ENCODE measurements around the gene RNF111.
"Not testable (repeated sequence)": the region's sequence is repeated elsewhere in the genome, so short reads cannot be mapped to it uniquely, and the experiment has no call there.

RNF111 gene

DNA sequence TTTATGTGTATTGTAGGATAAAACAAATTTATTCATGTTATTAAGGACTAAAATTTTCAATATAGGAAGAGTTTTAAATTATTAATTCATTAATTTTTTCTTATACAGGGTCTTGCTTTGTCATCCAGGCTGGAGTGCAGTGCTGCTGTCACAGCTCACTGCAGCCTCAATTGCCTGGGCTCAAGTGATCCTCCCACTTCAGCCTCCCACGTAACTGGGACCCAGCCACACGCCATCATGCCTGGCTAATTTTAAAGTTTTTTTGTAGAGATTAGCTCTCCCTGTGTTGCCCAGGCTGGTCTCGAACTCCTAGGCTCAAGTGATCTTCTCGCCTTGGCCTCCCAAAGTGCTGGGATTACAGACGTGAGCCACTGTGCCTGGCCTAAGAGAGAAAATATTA lies 132.2 kb downstream of the RNF111 start:
- H3K36me3 ChIP-seq: peaks cover 41 to 100% (median 99%) of the 10 kb centered on the region in 11 experiments

DNA sequence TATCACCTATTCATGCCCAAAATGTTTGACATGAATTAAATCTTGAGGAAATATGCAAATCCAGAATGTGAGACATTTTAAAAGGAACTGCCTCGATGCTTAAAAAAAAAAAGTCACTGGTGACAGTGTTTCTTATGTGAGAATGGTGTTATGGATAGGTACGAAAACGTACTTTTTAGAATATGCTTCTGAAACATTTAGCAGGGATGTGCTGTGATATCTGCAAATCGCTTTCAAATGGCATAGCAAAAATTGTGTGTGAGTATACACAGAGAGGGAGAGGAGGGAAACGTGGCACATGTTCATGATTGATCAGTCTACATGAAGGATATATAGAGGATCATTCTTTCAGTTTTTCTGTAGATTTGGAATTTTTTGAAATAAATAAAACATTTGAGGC lies 133.5 kb downstream of the RNF111 start:
- peaks cover 36 to 100% (median 99%) of the 10 kb centered on the region in 11 experiments for H3K36me3 ChIP-seq
- H3K4me1 ChIP-seq: no peaks in the 10 kb centered on the region

More for the DNA sequence above, 132.2 kb downstream of the RNF111 start:
- Histone ChIP-seq H3K9me3 (replicated peaks in 1 of 11) (peaks cover 0 to 8% (median 0%) of the 10 kb centered on the region in 11 experiments; a peak in 1 of 22 replicates), H3K4me1 (no peaks in the 10 kb centered on the region), H4K20me1 (peaks cover 0 to 15% (median 0%) of the 10 kb centered on the region in 11 experiments; a peak in 5 of 22 replicates), H3K9ac (no peak overlapping the region), H3K4me2 (no peak overlapping the region), H3K4me3 (no peak overlapping the region), H3K27ac (no peak overlapping the region), H3K27me3 (no peaks in the 10 kb centered on the region)
- no peak for TF ChIP-seq Cebpa-rat (IDR thresholded peaks at IDR 0.05)

DNA sequence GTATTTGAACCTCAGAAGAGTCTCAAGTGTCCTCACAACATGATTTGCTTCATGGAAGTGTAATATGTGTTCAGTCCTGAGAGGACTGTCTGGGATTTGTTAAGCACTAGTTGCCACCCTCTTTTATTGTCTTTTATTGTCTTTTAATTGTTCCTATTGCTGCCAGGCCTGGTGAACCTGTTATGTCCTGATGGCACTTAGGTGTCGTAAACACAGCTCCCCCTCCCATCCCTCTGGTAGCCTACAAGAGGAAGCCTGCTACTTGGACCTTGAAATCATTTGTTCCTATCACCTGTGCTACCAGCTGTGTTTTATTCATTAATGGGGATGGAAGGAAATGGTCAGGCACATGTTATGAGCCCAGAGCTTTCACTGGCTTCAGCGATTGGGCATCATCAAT lies 136.8 kb downstream of the RNF111 start:
- Histone ChIP-seq H3K9ac (no peak overlapping the region), H3K36me3 (peaks cover 14 to 100% (median 98%) of the 10 kb centered on the region in 11 experiments; a peak in 21 of 22 replicates), H3K4me2 (no peak overlapping the region), H3K27ac (no peak overlapping the region), H3K9me3 (replicated peaks in 1 of 11) (peaks cover 8 to 52% (median 44%) of the 10 kb centered on the region in 11 experiments), H4K20me1 (peaks cover 0 to 11% (median 0%) of the 10 kb centered on the region in 11 experiments; a peak in 5 of 22 replicates), H3K27me3 (no peaks in the 10 kb centered on the region), H3K4me1 (peaks cover 0 to 20% (median 8%) of the 10 kb centered on the region in 10 experiments; a peak in 12 of 20 replicates), H3K4me3 (no peak overlapping the region)
- TF ChIP-seq Cebpa-rat (IDR thresholded peaks at IDR 0.05): no peak

More for the DNA sequence above, 133.5 kb downstream of the RNF111 start:
- no peak for TF ChIP-seq Cebpa-rat (IDR thresholded peaks at IDR 0.05)
- H3K27ac ChIP-seq: no peak overlapping the region
- H3K9ac ChIP-seq: no peak overlapping the region
- H3K27me3 ChIP-seq: no peaks in the 10 kb centered on the region
- no peak overlapping the region for H3K4me2 ChIP-seq
- H4K20me1 ChIP-seq: peaks cover 0 to 15% (median 0%) of the 10 kb centered on the region in 11 experiments; a peak in 5 of 22 replicates
- peaks cover 0 to 19% (median 10%) of the 10 kb centered on the region in 11 experiments; a peak in 19 of 22 replicates for H3K9me3 ChIP-seq (replicated peaks in 1 of 11)
- no peak overlapping the region for H3K4me3 ChIP-seq

DNA sequence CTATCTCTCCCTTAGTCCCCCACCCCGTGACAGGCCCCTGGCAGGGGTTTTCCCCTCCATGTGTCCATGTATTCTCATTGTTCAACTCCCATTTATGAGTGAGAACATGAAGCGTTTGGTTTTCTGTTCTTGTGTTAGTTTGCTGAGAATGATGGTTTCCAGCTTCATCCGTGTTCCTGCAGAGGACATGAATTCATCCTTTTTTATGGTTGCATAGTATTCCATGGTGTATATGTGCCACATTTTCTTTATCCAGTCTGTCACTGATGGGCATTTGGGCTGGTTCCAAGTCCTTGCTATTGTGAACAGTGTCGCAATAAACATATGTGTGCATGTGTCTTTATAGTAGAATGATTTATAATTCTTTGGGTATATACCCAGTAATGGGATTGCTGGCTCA lies 138.2 kb downstream of the RNF111 start:
- H3K4me3 ChIP-seq, H3K27ac ChIP-seq: not testable (repeated sequence)
- peaks cover 27 to 100% (median 99%) of the 10 kb centered on the region in 11 experiments for H3K36me3 ChIP-seq

DNA sequence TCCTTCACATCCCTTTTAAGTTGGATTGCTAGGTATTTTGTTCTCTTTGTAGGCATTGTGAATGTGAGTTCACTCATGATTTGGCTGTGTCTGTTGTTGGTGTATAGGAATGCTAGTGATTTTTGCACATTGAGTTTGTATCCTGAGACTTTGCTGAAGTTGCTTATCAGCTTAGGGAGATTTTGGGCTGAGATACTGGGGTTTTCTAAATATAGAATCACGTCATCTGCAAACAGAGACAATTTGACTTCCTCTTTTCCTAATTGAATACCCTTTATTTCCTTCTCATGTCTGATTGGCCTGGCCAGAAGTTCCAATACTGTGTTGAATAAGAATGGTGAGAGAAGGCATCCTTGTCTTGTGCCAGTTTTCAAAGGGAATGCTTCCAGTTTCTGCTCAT lies 139.8 kb downstream of the RNF111 start:
- Histone ChIP-seq H3K9ac (0 out of 22 replicates have a peak overlapping the region, but pooled peaks of 1 of the 11 experiments have one; percentile 33), H3K4me2 (peak overlapping the region in 9 of 11 experiments; percentile 12 to 66 (median 42); a peak in 14 of 22 replicates), H3K27ac (peak overlapping the region in 4 of 11 experiments; percentile 16 to 62 (median 28); a peak in 4 of 22 replicates), H3K4me1 (peaks cover 0 to 20% (median 8%) of the 10 kb centered on the region in 10 experiments; a peak in 12 of 20 replicates), H3K9me3 (replicated peaks in 1 of 11) (peaks cover 31 to 71% (median 60%) of the 10 kb centered on the region in 11 experiments), H4K20me1 (peaks cover 0 to 11% (median 0%) of the 10 kb centered on the region in 11 experiments; a peak in 4 of 22 replicates), H3K36me3 (peaks cover 35 to 100% (median 100%) of the 10 kb centered on the region in 11 experiments)
- not testable (repeated sequence) for H3K27me3 ChIP-seq, H3K4me3 ChIP-seq

More for the DNA sequence above, 138.2 kb downstream of the RNF111 start:
- not testable (repeated sequence) for H3K9ac ChIP-seq, H3K4me2 ChIP-seq, H3K27me3 ChIP-seq
- Histone ChIP-seq H3K9me3 (replicated peaks in 1 of 11) (peaks cover 22 to 66% (median 58%) of the 10 kb centered on the region in 11 experiments), H3K4me1 (peaks cover 0 to 20% (median 8%) of the 10 kb centered on the region in 10 experiments; a peak in 12 of 20 replicates), H4K20me1 (peaks cover 0 to 11% (median 0%) of the 10 kb centered on the region in 11 experiments; a peak in 4 of 22 replicates)

DNA sequence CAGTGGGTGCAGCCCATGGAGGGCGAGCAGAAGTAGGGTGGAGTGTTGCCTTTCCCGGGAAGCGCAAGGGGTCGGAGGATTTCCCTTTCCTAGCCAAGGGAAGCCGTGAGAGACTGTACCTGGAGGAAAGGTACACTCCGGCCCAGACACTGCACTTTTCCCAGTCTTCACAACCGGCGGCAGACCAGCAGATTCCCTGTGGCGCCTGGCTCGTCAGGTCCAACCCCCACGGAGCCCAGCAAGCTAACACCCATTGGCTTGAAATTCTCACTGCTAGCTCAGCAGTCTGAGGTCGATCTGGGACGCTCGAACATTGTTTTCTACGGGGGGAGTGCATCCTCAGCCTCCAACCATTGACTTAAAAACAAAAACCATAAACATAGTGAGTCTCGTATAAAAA lies 144.0 kb downstream of the RNF111 start:
- Histone ChIP-seq H3K4me2 (no peak overlapping the region), H3K4me1 (peaks cover 0 to 20% (median 8%) of the 10 kb centered on the region in 10 experiments; a peak in 12 of 20 replicates), H3K27ac (no peak overlapping the region), H4K20me1 (0 out of 22 replicates have a peak, but pooled peaks cover 0 to 11% (median 0%) of the 10 kb centered on the region in 11 experiments), H3K9me3 (replicated peaks in 1 of 11) (peaks cover 31 to 49% (median 42%) of the 10 kb centered on the region in 11 experiments), H3K36me3 (peaks cover 64 to 100% (median 98%) of the 10 kb centered on the region in 11 experiments), H3K4me3 (no peak overlapping the region), H3K27me3 (no peaks in the 10 kb centered on the region), H3K9ac (no peak overlapping the region)
- TF ChIP-seq Cebpa-rat (IDR thresholded peaks at IDR 0.05): no peak

DNA sequence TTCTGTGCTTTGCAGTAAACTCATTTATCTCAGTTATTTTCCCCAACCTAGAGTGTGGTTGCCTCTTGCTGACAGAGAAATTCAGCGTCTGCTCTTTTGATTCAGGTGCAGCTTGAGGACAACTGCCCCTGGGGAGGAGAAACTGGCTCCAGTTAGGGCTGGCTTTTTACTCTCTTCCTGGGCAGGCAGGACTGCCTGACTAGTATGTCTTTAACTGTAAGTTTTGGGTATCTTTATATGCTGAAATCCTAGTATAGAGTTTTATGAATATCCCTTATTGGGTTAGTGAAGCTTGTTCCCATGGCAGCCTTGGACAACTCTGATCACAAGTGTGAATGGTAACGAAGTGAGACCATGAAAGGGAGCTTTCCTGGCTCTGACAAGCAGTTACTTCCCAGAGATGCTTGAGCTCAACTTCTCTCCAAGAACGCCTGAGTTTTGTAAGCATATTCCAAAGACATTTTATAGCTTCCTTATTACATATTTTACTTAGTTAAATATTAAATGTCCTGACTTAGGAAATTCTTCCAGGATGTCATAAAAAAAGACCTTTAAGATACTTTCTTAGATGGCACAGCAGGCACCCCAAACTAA lies 144.6 kb downstream of the RNF111 start:
- TF ChIP-seq Cebpa-rat (IDR thresholded peaks at IDR 0.05): no peak
- no peak overlapping the region for H3K27ac ChIP-seq
- peaks cover 0 to 16% (median 5%) of the 10 kb centered on the region in 10 experiments; a peak in 12 of 20 replicates for H3K4me1 ChIP-seq
- no peak overlapping the region for H3K4me3 ChIP-seq
- peaks cover 0 to 11% (median 0%) of the 10 kb centered on the region in 11 experiments; a peak in 1 of 22 replicates for H4K20me1 ChIP-seq
- H3K4me2 ChIP-seq: no peak overlapping the region
- no peak overlapping the region for H3K9ac ChIP-seq
- no peaks in the 10 kb centered on the region for H3K27me3 ChIP-seq
- H3K36me3 ChIP-seq: peaks cover 70 to 100% (median 97%) of the 10 kb centered on the region in 11 experiments
- peaks cover 27 to 43% (median 36%) of the 10 kb centered on the region in 11 experiments for H3K9me3 ChIP-seq (replicated peaks in 1 of 11)

DNA sequence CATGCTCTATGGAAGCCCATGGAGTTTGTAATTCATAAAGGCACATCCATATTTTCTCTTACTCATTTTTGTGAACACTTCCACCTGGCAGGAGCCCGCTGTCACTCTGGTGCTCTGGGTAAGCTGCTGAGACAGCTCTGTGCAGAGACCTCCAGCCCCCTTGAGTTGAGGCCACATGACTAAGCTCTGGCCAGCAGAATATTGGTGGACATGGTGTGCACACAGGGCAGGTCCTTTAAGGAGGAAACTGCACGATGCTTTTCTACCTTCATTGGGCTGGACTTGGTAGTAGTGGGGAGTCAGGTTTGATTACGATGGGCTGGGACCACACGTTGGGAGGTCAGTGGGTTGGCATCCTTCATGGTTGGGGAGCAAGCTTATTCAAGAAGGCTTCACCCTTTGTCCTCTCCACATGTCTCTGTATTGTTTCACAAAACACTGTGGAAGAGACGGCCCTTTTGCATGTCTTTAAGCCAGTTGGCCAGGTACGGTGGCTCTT lies 146.5 kb downstream of the RNF111 start:
- Histone ChIP-seq H3K9ac (no peak overlapping the region), H3K36me3 (peaks cover 86 to 100% (median 95%) of the 10 kb centered on the region in 11 experiments), H4K20me1 (peaks cover 0 to 11% (median 0%) of the 10 kb centered on the region in 11 experiments; a peak in 1 of 22 replicates), H3K27ac (no peak overlapping the region), H3K4me2 (no peak overlapping the region), H3K9me3 (replicated peaks in 1 of 11) (peaks cover 16 to 26% (median 21%) of the 10 kb centered on the region in 11 experiments), H3K27me3 (no peaks in the 10 kb centered on the region), H3K4me1 (peaks cover 0 to 13% (median 0%) of the 10 kb centered on the region in 10 experiments; a peak in 5 of 20 replicates), H3K4me3 (no peak overlapping the region)
- no peak for TF ChIP-seq Cebpa-rat (IDR thresholded peaks at IDR 0.05)

DNA sequence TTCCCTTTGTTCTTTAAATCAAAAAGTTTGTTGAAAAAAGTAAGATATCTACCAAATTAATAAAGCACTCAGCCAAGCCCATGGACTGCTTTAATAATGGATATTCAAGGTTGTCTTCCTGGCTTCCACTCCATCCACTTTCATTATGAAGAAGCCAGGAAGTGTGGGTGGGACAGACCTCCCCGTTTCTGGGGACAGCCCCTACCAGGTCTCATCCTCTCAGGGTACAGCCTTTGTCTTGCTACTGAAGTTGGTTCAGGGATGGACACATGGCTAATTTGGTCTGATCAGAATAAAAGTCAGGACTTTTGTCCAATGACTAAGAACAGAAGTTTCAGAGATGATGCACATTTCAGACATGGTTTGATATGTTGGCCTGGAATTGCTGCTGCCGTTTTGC lies 150.1 kb downstream of the RNF111 start:
- Histone ChIP-seq H4K20me1 (peaks cover 0 to 11% (median 0%) of the 10 kb centered on the region in 11 experiments; a peak in 1 of 22 replicates), H3K9ac (no peak overlapping the region), H3K4me1 (peaks cover 0 to 25% (median 0%) of the 10 kb centered on the region in 10 experiments; a peak in 5 of 20 replicates), H3K9me3 (replicated peaks in 1 of 11) (no peaks in the 10 kb centered on the region), H3K4me3 (no peak overlapping the region), H3K27ac (no peak overlapping the region), H3K4me2 (no peak overlapping the region), H3K36me3 (peaks cover 72 to 97% (median 78%) of the 10 kb centered on the region in 11 experiments), H3K27me3 (no peaks in the 10 kb centered on the region)
- no peak for TF ChIP-seq Cebpa-rat (IDR thresholded peaks at IDR 0.05)

Measured in BLaER1 treated with 17β-estradiol and CSF1 and Interleukin-3, amounts not matched to agents 10 nM and 100 nM (cell line).